Prostate gland (tissue), 2 donors: Measurements from ENCODE around the gene FOXR2.

Experiments
- CTCF ChIP-seq, 4 experiments: fragments of 200-600 bp in 2 of 4; fragments of 450-650 bp in 2 of 4; sonication (generic) in 2 of 4; IDR thresholded peaks; 1 replicate in 3 of 4; 2 replicates in 1 of 4; pipeline ENCODE4 v1.5.1; 2016 to 2019; ENCODE audit warnings: antibody characterized with exemption in 4 of 4, mild to moderate bottlenecking in 2 of 4, moderate library complexity in 2 of 4
- POLR2A ChIP-seq: fragments of 450-650 bp; IDR thresholded peaks from one replicate; pipeline ENCODE4 v1.6.1; 2016; ENCODE audit warnings: antibody characterized with exemption, mild to moderate bottlenecking
- POLR2AphosphoS5 ChIP-seq: sonication (generic); formaldehyde crosslinking; IDR thresholded peaks from one replicate; pipeline ENCODE4 v1.6.1; 2017; ENCODE audit warnings: antibody characterized with exemption

- TF ChIP-seq POLR2AphosphoS5: no peak
- no peak for TF ChIP-seq POLR2A
- TF ChIP-seq CTCF (IDR thresholded peaks at IDR 0.05): no peak
These were observed 15.7 kb downstream of the FOXR2 start for GRCh38 chrX:55638933-55639332.
